ENCODE measurements around the gene SNRNP48.

- no peak for TF ChIP-seq POLR2A (IDR thresholded peaks at IDR 0.05)
- TF ChIP-seq CTCF (IDR thresholded peaks at IDR 0.05) = no peak
Measured at GRCh38 chr6:7559651-7560385, 30.2 kb upstream of the SNRNP48 start.
